ENCODE data around the gene CCDC177. TPM values are rescaled to one million over a fixed set of nuclear protein-coding genes. Genes with fewer than 3 reads are reported as not detected.

Gene CCDC177
- total RNA-seq, 1 donor from 2014 or later: not detected

DNA sequence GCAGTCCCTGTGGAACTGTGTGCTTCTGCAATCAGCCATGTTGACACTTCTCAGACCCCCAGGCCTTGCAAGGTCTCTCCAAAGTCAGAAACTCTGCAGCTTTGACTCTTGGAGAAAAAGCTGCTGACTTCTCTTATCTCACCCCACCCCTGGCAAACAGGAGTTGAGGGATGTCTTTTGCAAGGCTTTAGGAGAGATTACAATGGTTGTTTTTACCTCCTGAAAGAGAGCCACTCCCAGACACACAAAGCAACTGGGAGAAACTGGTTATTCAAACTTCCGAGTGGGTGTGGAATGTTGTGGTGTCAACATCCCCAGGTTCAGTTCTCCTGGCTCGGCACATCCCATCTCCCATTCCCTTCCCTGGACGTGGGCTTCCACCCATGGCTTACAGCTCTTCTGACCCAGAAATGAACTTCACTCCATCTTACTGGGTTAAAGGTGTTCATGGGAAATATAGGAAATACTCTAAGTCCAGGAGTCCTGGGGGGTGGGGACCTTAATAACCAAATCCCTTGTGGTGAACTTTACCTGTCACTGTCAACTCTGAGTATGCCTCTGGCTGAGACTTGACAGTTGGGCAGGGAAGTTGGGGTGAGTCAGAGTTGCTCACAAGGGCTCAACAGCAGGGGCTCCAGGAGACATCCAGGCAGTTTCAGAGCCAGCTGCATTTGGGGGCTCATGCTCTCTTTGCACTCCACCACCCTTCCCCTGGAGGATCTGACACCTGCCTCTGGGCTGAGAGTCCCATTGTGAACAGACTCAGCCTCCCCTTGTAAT is 41.9 kb downstream of the CCDC177 start:
- intact Hi-C loops (cut with micrococcal nuclease): no loop called here

- intact Hi-C loops (cut with micrococcal nuclease): no loop called here
Measured at GRCh38 chr14:69531135-69531534, 43.5 kb downstream of the CCDC177 start.

DNA sequence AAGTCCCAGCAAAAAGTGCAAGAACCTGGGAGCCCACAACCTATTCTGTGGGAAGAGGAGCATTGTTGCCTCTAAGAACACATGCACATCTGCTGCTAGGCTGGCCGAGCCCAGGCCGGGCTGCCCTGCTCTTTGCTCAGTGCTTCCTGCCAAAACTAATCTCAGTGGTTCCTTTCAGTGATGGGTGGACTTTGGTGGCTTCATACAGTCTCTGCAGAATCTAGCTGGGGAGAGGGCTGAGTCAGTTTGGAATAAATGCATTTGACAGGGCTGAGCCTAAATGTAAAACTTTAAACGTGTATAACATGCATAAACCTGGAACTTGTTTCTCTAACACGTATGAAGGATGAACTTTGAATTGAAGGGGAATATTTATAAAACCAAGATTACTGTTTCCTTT is 44.6 kb downstream of the CCDC177 start:
- intact Hi-C loops (cut with micrococcal nuclease): no loop called here

DNA sequence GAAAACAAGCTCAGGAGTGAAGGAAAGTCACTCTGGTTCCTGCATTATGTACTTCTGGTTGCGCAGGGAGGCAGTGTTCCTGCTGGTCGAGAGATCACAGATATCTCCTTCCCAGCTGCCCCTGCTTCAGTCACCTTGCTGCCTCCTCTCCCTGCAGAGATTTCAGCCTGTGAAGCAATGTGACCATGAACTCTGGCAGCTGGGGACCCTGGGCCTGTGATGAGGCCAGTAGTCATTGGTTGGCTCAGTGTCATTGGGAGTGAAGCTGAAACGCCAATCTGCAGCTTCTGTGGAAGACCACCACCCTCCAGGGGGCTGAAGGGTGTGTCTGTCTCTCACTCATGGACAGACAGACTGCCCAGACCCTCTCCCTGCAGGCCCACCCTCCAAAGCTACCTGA is 45.1 kb downstream of the CCDC177 start:
- intact Hi-C loops (cut with micrococcal nuclease): no loop called here

DNA sequence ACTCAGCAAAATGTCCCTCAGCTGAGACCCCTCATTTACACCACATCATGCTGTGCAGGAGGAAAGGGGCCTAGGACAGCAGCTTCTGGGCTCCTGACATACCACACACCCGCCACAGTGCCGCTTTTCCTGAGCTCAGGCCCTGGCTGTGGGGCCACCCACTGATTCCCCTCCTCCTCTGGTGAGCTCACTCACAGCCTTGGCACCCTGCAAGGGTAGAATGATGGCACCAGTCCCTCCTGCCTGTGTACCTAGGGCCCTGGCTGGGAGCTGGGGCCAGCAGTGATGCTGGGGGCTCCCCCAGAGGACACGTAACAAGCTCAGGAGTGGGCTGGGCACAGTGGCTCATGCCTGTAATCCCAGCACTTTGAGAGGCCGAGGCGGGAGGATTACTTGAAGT is 45.7 kb downstream of the CCDC177 start:
- intact Hi-C loops (cut with micrococcal nuclease): no loop called here

DNA sequence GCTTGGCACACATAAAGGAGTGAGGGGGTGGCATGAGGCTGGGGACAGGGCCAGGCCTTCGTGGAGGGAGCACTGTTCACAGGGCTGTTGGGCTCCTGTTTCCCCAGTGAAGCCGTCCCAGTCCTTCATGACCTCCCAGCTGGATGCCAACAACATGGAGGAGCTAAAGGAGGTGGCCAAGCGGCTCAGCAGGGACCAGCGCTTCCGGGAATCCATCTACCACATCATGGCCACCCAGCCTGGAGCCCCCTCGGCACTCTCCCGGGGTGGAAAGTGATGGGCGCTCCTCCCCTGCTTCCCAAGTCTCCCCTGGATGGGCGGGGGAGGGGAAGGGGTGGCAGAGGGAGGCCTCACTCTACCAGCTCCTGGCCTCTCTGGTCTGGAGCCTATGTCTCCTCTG is 46.5 kb downstream of the CCDC177 start:
- intact Hi-C loops (cut with micrococcal nuclease): no loop called here

DNA sequence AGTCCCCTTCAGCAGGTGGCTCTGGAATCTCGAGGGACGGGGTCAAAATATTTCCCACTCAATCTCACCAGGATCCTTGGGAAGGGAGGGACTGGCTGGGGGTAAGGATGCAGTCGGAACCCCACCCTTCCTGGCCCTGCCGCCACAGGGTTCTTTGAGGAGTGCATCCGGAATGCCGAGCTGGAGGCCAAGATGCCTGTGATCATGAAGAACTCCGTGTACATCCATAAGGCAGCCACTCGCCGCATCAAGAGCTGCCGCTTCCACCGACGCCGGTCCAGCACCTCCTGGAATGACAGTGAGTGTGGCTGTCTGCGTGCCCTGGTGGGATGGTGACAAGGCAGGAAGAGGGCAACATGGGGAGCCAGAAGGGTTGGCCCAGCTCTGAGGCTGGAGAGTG is 47.0 kb downstream of the CCDC177 start:
- intact Hi-C loops (cut with micrococcal nuclease): no loop called here

DNA sequence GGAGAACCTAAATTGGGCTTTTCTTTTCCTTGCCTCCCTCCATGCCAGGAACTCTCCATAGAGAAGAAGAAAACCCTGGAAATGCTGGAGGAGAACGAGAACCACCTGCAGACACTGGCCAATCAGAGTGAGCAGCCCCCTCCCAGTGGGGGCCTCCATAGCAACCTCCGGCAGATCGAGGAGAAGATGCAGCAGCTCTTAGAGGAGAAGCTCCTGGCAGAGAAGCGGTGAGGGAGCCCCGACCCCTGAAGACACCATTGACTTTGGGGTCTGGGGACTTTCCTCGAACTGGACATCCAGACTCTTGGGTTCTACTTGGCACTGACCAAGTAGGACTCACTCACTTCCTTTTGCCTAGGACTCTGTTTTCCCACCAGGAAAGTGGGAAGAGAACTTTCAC is 48.8 kb downstream of the CCDC177 start:
- intact Hi-C loops (cut with micrococcal nuclease): no loop called here

GRCh38 chr14:69522026-69522425 is 52.6 kb downstream of the CCDC177 start:
- intact Hi-C loops (cut with micrococcal nuclease): no loop called here

Other genes starting within 250 kb of the CCDC177 start
- gene ERH, start 176.6 kb downstream of the CCDC177 start, total RNA-seq: 342 and 350 TPM in 2 replicates
- gene SLC39A9, start 176.2 kb downstream of the CCDC177 start, total RNA-seq: 48.9 and 49.0 TPM in 2 replicates
- gene PLEKHD1, start 90.1 kb downstream of the CCDC177 start, total RNA-seq: 0.09 and 0.16 TPM in 2 replicates
- 44.2 and 46.5 TPM in 2 replicates for gene SUSD6, start 36.7 kb upstream of the CCDC177 start, total RNA-seq
- gene SRSF5, start 192.3 kb upstream of the CCDC177 start, total RNA-seq: 312 and 324 TPM in 2 replicates
- gene SLC10A1, start 222.4 kb upstream of the CCDC177 start, total RNA-seq: not detected in 2 replicates